Stimulated activated naive CD8-positive, alpha-beta T cell treated with anti-CD3 and anti-CD28 coated beads, Interleukin-15, Interleukin-2, amounts not matched to agents 100 U/mL and 50 U/mL, for 24 hours (primary cell): ENCODE results near the gene ACSL4.
"Not testable (repeated sequence)": the region's sequence is repeated elsewhere in the genome, so short reads cannot be mapped to it uniquely, and the experiment has no call there.

Source experiments
- ATAC-seq: fragments of 150-1000 bp; cut with Tn5 transposase; one replicate; pipeline ENCODE4 v1.10.0; 2021
- DNase-seq: peaks from one replicate; pipeline ENCODE4 v3.0.0; 2021

ACSL4 gene

DNA sequence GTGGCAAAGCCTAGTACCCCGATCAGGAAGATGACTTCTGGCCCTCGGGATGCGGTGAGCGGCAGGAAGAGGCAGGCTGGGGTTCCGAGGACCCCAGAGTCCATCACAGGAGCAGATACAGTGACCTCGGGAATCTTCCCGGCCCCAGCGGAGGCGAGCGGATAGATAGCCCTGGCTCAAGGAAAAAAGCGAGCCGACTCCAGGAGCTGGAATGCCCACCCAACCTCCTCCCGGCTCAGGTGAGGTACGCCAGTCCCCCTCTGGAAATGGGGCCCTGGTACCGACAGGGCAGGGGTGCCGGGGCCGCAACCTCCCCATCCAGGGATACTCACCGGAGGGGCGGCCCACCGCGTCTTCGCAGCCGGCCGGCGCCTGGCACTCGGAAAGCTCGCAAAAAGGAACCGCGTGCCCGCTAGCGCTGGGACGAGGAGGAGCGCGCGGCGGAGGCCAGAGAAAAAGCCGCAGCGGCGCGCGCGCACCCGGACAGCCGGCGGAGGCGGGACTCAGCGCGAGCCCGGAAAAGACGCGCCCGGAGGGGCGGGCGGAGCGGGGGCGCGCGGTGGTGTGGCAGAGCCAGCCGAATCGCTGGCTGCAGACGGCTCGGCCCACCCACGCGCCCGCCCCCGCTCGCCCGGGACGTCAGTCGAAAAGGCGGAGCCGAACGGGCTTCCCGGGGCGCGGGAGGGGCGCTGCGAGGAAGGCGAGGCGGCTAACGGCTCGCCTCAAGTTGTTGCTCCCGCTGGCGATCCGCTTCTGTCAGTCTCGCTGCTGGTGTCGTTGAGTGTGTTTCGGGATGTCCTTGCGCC lies at the start of gene ACSL4:
Gene ACSL4, minus strand, starts transcription at position 451 of the 806 bp plus-strand sequence. CDS start 49,894 bp downstream, outside the sequence.
- ATAC-seq (peak; percentile 77), DNase-seq (peak; percentile 88)

DNA sequence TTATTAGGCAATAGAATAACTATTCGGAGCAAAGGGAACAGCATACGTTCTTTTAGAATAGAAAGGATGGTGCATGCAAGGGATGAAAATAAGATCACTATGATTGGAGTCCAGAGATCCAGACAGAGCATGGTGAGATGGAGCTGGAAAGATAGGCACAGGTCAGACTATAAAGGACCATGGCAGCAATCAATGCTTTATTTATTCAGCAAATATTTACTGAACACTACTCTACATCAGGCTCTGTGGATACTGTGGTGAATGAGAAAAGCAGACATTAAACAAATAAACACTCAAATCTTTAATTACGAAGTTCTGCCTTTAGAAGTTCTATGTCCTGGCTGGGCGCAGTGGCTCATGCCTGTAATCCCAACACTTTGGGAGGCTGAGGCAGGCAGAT lies 44.7 kb upstream of the ACSL4 start:
- no peak for ATAC-seq
- DNase-seq = no peak

DNA sequence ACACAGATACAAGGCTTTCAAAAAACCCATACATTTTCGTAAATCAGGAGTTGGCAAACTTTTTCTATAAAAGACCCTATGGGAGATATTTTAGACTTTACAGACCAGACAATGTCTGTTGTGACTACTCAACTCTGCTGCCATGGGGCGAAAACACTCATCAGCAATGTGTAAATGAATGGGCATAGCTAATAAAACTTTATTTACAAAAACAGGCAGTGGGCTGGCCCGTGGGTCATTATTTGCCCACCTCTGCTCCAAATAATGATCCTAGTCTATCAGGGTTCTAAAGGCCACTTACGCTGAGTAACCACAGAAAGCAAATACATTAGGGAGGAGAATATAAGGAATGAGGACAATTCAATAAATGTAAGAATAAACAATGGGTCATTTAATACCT lies 43.9 kb upstream of the ACSL4 start:
- no peak for ATAC-seq

DNA sequence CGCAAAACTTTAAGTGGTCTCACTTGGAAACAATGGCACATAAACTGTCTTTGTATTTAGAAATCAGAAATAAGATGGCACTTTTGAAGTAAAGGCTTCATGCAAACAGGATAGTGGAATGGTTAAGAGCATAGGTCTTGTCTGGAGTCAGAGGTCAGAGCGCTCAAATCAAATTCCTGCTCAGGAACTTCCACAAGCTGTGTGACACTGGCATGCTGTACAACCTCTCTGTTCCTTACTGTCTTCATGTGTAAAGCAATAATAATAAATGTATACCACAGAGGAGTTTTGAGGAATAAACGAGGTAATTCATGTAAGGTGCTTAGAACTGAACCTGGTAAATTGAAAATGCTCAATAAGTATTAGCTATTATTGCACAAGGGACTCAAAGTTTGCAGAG lies 43.4 kb upstream of the ACSL4 start:
- DNase-seq (no peak), ATAC-seq (no peak)

More for the DNA sequence above, 43.9 kb upstream of the ACSL4 start:
- DNase-seq = no peak

DNA sequence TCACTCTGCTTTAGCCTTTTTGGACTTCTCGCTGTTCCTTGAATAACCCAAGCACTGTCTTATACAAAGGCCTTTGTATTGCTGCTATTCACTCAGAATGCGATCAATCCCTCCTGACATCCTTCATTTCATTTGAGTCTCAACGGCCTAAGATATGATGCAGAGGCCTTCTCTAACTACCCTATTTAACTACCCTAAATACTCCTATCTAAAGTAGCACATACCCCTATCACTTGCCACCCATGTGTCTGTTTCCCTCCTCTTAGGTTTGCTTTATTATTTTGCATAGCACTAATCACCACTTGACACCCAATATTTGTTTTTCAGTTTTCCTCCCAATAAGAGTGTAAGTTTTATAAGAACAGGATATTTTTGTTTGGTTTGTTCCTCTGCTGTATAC lies 42.3 kb upstream of the ACSL4 start:
- ATAC-seq (no peak), DNase-seq (no peak)

DNA sequence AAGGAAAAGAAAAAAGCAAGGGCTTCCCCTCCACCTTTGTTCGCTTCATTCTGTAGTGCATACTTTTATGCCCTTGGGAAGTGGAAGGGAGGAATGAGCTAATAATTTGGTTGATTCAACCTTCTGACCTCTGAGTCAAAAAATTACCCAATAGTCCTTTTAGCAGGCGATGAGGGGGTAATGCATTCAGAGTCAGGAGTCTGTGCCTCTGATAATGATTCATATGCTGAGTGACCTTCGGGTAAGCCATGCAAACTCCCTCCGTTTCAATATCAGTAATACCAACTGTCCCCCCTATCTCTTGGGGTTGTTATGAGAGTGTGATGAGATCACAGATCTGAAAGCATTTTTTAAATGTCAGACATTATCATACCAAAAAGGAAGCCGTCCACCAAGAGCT lies 41.6 kb upstream of the ACSL4 start:
- ATAC-seq (peak; percentile 98), DNase-seq (peak; percentile 5)

DNA sequence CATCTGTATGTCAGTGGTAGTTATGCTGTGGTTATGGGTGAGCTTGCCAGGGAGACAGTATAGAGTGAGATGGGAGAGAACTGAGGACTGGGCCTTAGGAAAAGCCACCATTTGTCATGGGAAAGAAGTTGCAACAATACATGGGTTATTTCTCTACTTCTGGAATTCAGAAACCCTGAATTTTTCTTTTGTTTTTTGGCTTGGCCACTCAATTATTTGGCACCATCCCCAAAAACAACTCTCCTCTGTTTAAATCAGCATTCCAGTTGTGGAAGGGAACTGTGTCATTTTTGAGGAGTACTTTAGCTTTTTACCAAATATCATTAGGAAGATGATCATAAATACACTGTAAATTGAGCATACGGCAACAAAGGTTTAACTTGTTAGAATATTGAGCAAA lies 41.1 kb upstream of the ACSL4 start:
- ATAC-seq = no peak

GRCh38 chrX:109773374-109773773 lies 40.3 kb upstream of the ACSL4 start:
- ATAC-seq (no peak), DNase-seq (no peak)

More for the DNA sequence above, 41.1 kb upstream of the ACSL4 start:
- DNase-seq = no peak

GRCh38 chrX:109770780-109771179 lies 37.7 kb upstream of the ACSL4 start:
- DNase-seq = no peak
- ATAC-seq = no peak

- ATAC-seq (no peak), DNase-seq (no peak)
Observed at GRCh38 chrX:109760922-109761250, 27.8 kb upstream of the ACSL4 start.

DNA sequence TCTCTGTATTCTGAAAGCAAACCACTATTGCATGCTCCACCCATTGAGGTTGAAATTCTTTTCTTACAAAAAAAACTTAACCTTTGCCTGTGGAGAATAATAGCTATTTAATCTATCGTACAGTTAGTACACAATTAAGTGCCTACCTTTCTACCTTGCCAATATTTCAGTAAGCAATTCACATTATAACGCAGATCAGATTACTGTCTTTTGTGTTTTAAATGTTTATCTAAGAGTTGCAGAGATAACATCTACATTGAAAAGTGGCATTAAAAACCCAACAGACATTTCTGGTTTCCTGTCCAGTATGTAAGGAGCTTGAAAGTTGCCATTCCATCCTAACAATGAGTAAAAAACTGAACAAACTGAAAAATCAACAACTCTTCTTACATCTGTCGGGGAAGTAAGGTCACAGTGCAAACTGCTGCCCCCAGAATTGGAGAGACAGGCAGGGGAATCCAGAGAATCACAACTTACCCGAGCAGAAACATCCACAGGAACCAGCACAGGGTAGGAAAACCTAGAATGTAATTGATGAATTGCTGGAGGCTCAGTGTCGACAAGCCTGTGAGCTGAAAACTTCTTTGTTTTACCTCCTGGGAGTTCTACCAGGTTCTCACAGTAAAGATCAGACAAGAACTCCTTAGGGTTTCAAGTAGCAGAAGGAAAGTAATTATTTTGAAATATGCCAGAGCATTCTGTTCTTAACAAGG lies 27.3 kb upstream of the ACSL4 start:
- DNase-seq (no peak), ATAC-seq (no peak)

GRCh38 chrX:109753256-109753655 lies 20.2 kb upstream of the ACSL4 start:
- no peak for DNase-seq
- ATAC-seq = no peak

DNA sequence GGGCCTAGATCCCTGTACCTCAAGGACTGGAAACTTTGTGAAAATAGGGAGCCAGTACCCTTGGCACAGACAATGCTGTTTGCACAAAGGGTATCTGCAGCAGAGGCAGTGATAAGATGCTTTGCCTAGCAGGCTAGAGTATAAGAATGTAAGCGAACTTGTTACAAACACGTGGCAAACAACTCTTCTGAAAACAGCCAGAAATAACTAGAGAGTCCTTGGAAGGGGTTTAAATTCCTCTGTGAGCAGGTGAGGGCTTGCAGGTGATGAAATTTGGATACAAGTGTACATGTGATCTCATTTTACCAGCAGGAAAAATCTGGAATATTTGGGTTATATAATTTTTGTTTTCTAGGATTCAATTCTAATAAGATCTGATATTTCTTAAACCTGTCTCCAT lies 18.6 kb upstream of the ACSL4 start:
- no peak for ATAC-seq

GRCh38 chrX:109749207-109749606 lies 16.1 kb upstream of the ACSL4 start:
- no peak for DNase-seq

More for the DNA sequence above, 18.6 kb upstream of the ACSL4 start:
- DNase-seq = no peak

GRCh38 chrX:109747681-109748080 lies 14.6 kb upstream of the ACSL4 start:
- ATAC-seq (no peak), DNase-seq (no peak)

More at GRCh38 chrX:109749207-109749606, 16.1 kb upstream of the ACSL4 start:
- no peak for ATAC-seq

- no peak for ATAC-seq
- DNase-seq = no peak
Observed at GRCh38 chrX:109742722-109743121, 9.7 kb upstream of the ACSL4 start.

DNA sequence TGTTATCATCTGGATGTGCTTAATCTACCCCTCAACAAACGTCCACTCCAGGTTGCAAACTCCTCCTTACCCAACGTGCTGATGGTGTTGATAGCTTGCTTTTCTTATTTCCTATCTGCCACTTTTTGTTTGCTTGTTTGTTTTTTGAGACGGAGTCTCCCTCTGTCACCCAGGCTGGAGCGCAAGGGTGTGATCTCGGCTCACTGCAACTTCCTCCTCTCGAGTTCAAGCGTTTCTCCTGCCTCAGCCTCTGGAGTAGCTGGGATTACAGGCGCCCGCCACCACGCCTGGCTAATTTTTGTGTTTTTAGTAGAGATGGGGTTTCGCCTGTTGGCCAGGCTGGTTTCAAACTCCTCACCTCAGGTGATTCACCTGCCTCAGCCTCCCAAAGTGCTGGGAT lies 7.8 kb upstream of the ACSL4 start:
- ATAC-seq = not testable (repeated sequence)

GRCh38 chrX:109740433-109740809 lies 7.4 kb upstream of the ACSL4 start:
- no peak for ATAC-seq

More for the DNA sequence above, 7.8 kb upstream of the ACSL4 start:
- not testable (repeated sequence) for DNase-seq

GRCh38 chrX:109739625-109740432 lies 6.8 kb upstream of the ACSL4 start:
- ATAC-seq (no peak), DNase-seq (no peak)

More at GRCh38 chrX:109740433-109740809, 7.4 kb upstream of the ACSL4 start:
- no peak for DNase-seq

GRCh38 chrX:109735202-109735744 lies 2.2 kb upstream of the ACSL4 start:
- no peak for DNase-seq
- ATAC-seq = no peak

GRCh38 chrX:109733613-109734083 lies 591 bp upstream of the ACSL4 start:
- DNase-seq (no peak), ATAC-seq (no peak)
